GM18870 (cell line): ENCODE data around the gene SNX9.
"Not testable (repeated sequence)": the region's sequence is repeated elsewhere in the genome, so short reads cannot be mapped to it uniquely, and the experiment has no call there.

Experiments
- ATAC-seq: cut with Tn5 transposase; IDR thresholded peaks from one replicate; pipeline ENCODE4 v1.9.1; 2021; ENCODE audit warnings: moderate library complexity; ENCODE audit not compliant: unreplicated experiment

The SNX9 gene

GRCh38 chr6:157909282-157909664 lies 86.2 kb downstream of the SNX9 start:
- no peak for ATAC-seq

DNA sequence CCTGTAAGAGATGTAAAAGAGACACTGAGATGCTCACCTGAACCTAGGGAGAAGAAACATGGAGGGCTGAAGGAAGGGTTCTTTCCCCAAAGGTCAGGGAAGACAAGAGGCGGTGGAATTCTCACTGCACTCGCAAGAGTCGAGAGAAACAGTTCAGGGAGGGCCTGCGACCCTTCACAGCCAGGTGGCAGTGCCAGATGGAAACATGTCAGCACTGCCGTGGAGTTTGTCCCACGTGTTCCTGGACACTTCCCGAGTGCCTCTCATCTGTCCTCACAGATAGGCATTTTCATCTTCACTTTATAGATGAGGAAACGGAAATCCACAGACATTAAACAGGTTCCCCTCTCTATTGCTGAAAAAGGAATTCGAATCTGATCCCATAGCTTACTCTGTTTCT lies 88.2 kb downstream of the SNX9 start:
- no peak for ATAC-seq

- no peak for ATAC-seq
These were observed 88.7 kb downstream of the SNX9 start for GRCh38 chr6:157911786-157912185.

DNA sequence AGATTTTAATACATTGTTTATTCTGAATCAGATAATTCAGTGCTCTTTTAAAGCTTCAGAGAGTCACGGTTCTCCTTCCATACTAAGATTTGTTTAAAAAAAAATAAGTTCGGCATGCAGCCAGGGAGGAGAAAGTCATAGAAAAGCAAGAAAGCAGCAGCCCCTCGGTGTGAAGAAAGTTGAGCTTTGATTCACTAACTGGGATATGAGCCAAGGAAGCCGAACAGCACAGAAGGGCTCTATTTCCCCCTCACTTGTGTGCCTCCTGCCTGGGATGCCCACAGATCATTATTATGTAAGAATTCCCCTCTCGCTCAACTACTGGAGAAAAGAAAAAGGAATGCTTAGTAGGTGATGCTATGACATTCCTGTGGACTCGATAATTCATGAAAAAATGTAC lies 89.3 kb downstream of the SNX9 start:
- ATAC-seq, result no peak

DNA sequence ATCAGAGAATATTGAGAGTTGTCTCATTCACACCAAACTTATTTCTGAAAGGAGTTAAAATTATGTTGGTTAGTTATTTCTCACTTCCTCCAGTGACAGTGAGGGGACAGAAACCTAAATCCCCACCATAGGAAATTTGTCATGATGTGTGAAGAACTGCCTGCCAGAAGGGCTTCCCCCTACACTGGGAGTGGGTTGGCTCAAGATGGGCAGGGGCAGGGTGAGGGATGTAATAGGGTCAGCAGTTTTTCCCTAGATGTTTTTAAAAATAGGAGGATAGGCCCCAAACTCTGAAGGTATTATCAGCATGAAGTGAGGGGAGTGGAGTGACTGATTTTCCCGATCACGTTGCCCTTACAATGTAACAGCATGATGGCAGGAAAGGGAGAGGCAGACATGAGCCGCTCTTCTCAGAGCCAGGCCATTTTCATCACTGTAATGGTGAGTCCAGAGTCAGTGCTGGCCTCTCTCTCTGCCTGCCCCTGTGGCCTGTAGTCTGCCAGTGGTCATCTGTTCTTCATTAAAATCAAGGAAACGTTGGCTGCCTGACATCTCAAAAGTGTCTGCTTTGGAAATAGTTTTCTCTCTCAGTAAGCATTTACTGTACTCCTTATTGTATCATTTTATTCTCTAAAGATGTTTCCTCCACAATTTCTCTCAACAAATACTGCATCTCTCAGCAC lies 98.8 kb downstream of the SNX9 start:
- no peak for ATAC-seq

DNA sequence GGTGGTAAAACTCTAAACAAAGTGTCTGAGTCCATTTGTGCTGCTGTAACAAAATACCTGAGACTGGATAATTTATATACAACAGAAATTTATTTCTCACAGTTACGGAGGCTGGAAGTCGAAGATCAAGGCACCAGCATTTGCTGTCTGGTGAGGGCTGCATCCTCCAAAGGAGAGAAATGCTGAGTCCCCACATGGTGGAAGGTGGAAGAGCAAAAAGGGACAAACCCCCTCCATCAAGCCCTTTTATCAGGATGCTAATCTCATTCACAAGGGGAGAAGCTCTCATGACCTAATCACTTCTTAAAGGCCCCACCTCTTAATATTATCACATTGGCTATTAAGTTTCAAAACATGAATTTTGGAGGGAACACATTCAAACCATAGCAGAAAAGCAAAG lies 102.7 kb downstream of the SNX9 start:
- ATAC-seq, result no peak

DNA sequence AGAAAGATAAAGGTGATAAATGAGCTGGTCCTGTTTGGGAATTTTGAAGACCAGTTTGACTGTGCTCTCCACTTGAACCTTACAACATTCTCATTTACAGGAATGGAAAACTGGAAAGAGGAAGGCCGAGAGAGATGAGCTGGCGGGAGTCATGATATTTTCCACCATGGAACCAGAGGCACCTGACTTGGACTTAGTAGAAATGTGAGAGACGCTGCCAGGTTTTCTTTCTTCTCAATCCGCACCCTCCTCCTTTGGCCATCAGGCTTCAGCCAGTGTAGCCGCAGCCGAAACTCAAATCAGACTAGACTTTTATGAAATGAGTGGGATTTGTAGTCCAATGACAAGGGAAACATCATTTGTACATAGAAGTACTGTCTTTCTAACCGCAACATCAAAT lies 104.0 kb downstream of the SNX9 start:
- no peak for ATAC-seq

GRCh38 chr6:157928428-157928827 lies 105.4 kb downstream of the SNX9 start:
- ATAC-seq, result no peak

DNA sequence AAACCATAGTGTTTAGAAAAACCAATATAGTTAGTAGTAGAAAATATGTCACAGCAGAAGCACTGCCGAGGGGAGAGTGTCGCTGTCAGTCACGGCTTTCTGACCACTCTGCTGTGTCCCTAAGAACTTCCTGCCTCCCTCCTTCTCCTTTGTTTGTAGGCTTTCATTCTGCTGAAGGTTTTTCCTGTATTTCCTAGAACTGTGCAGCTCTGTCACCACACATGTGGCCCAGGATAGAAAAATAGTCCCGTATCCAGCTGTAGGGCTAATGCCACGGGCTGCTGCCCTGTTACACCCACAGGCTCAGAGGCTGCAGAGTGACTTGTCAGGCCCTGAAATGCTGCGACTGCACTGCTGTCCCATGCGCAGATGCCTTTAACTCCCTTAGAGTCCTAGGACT lies 106.0 kb downstream of the SNX9 start:
- ATAC-seq, result no peak

- no peak for ATAC-seq
These were observed 106.8 kb downstream of the SNX9 start for GRCh38 chr6:157929765-157930319.

DNA sequence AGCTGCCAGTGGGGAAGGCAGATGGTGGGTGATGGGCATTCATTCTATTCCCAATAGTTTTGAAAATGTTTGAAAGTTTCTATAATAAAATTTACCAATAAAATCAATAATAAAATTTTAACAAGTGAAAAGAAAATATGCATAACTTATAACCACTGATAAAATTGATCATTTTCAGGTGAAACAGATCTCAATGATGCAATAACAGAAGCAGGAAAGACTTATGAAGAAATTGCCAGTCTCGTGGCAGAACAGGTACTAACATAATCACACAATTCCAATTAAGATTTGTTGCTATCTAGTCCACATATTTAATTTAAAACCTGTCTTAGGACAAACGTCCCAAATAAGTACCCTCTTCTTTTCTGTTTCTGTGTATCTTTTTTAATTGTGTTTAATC lies 112.7 kb downstream of the SNX9 start:
- no peak for ATAC-seq

- ATAC-seq, result no peak
These were observed 114.3 kb downstream of the SNX9 start for GRCh38 chr6:157937318-157937717.

- ATAC-seq, result no peak
These were observed 114.9 kb downstream of the SNX9 start for GRCh38 chr6:157937916-157938315.

- not testable (repeated sequence) for ATAC-seq
These were observed 117.5 kb downstream of the SNX9 start for GRCh38 chr6:157940375-157941036.

DNA sequence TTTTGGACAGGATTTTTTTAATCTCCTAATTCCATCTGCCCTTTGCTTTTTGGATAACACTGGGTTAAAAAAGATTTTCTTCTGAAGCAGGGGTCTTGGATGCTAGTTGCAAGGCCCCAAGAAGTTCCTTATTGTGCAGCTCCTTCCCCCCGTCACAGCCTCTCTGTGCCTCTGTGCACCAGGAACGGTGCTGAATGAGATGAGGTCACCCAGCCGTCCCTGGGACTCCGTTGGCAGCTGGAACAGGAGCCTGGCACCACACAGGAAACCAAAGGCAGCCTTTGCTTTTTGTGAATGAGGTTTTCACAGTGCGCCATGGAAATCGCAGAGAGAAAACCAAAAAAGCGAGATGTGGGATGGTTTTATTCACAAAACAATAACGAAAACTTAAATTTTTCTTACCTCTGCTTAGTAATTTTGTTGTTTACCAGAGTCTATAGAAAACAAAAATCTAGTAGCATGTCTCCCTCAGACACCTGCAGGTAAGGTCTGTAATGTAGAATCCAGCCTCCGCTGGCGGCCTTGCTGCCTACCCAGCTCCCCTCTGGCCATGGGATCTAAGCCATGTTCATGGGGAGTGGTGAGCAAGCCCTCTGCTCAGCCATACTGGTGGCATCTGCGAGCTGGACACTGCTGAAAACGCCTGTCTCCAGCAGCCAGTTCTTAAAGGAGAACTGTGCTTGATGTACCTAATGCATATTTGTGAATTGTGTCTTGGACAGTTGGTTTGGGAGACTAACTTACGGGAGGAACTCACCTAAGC lies 118.2 kb downstream of the SNX9 start:
- no peak for ATAC-seq

DNA sequence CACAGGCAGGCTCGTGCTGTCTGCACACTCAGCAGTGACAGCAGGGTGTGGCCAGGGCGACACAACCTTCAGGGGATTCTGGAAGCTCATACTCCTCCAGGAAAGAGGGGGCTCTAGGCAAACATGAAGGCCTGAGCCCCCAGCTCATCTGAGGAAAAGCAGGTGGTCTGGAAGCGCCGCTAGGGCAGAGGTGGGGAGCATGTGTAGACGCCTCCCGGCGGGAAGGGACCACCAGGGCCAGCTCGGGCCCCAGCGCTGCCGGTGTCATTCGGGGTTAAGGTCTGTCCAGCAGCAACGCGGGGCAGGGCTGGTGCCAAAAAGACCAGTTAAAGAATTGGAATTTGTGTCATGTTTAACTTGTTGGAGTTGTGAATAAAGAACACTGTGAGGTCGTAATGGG lies 119.3 kb downstream of the SNX9 start:
- ATAC-seq, result no peak

GRCh38 chr6:157943249-157943963 lies 120.4 kb downstream of the SNX9 start:
- no peak for ATAC-seq

GRCh38 chr6:157943964-157944283 lies 120.9 kb downstream of the SNX9 start:
- ATAC-seq, result no peak

DNA sequence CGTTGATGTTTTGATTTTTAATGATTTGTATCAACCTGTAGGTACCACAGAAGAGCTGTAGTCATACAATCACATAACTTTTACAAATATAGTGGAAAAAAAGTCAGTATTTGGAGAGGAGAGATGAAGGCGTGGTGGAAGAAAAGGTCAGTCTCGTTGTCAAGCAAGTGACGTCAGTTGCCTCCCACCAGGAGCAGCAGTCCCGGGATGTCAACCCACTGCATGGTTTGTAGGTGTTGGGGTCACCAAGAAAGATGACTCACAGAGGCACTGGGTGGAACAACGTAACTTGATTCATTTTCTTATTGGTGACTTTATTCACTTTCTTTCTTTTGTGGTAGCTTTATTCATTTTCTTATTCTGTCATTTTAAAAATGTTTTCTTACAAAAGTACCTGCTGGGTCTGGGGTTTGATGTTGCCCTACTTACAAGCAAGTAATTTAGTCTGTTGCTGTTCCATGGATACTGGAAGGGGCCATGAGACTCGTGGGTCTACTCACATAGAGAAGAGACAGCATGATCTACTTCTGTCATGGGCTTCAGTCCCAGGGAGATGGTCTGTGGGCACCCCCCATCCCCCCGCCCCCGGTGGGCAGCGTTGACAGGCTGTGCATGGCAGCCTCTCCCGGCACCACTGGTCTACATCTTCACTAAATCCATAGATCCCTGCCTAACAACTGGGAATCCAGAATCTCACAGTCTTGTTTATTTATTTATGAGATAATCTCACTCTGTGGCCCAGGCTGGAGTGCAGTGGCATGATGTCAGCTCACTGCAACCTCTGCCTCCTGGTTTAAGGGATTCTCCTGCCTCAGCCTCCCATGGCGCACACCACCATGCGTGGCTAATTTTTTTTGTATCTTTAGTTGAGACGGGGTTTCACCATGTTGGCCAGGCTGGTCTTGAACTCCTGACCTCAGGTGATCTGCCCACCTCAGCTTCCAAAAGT lies 122.2 kb downstream of the SNX9 start:
- no peak for ATAC-seq

GRCh38 chr6:157946053-157946617 lies 123.1 kb downstream of the SNX9 start:
- ATAC-seq, result no peak
